ENCODE results near the gene PARP14.

The PARP14 gene

GRCh38 chr3:122770521-122771202 lies 90.0 kb downstream of the PARP14 start:
- FAIRE-seq = no peak

- no peak for FAIRE-seq
Observed at GRCh38 chr3:122772827-122773226, 92.2 kb downstream of the PARP14 start.

- FAIRE-seq = no peak
Observed at GRCh38 chr3:122773944-122774509, 93.4 kb downstream of the PARP14 start.

- no peak for FAIRE-seq
Observed at GRCh38 chr3:122774564-122774963, 93.9 kb downstream of the PARP14 start.

- FAIRE-seq = no peak
Observed at GRCh38 chr3:122776675-122777468, 96.2 kb downstream of the PARP14 start.

- no peak for FAIRE-seq
Observed at GRCh38 chr3:122777563-122777962, 96.9 kb downstream of the PARP14 start.
